Measurements from ENCODE around the gene LHB. TPM values are rescaled to one million over a fixed set of nuclear protein-coding genes. Genes with fewer than 3 reads are reported as not detected.

The LHB gene
- total and polyA plus RNA-seq, 2 of the 4 experiments (the other 2 are of a cell fraction): not detected

GRCh38 chr19:48986211-48986610 is 30.7 kb downstream of the LHB start:
- CTCF ChIA-PET: no interaction called here

More at GRCh38 chr19:48986211-48986610, 30.7 kb downstream of the LHB start:
- H3K4me3 ChIP-seq (ENCODE audit: insufficient read depth, low read depth, low read length): no peak overlapping the region
- H3K56ac ChIP-seq (ENCODE audit: extremely low read depth, insufficient read depth, low read length): no peak overlapping the region
- DNase-seq (no peak), ATAC-seq (ENCODE audit: low read depth) (no peak)
- POLR2A ChIA-PET (ENCODE audit: unreplicated experiment): interaction anchor here (0.6 kb wide), 1 partner anchor 20 kb away, joined by 4 read pairs; no protein-coding TSS in a partner anchor
- H3K27me3 ChIP-seq (ENCODE audit: control insufficient read depth, insufficient read depth, low read length): no peaks in the 10 kb centered on the region
- H3K4me2 ChIP-seq (ENCODE audit: low read depth, low read length): no peak overlapping the region
- no peak overlapping the region for H2BK120ac ChIP-seq (ENCODE audit: low read depth, low read length)
- H3K23ac ChIP-seq (ENCODE audit: low read depth, low read length): no peak overlapping the region
- H2AFZ ChIP-seq (replicated peaks; ENCODE audit: low read length, poor library complexity): no peak overlapping the region
- no peak for TF ChIP-seq NFE2L2 (IDR thresholded peaks at IDR 0.05; ENCODE audit: low read depth, low read length)
- no peak for TF ChIP-seq MAFK (IDR thresholded peaks at IDR 0.05; ENCODE audit: low read depth, low read length)
- no peak for TF ChIP-seq MAZ (IDR thresholded peaks at IDR 0.05; ENCODE audit: borderline replicate concordance, low read depth, low read length)
- no peak for TF ChIP-seq POLR2A (IDR thresholded peaks at IDR 0.05; ENCODE audit: low read depth, low read length)
- no peak for TF ChIP-seq CHD1 (IDR thresholded peaks at IDR 0.05; ENCODE audit: low read depth, low read length)
- no peak for TF ChIP-seq MXI1 (IDR thresholded peaks at IDR 0.05; ENCODE audit: borderline replicate concordance, low read depth, low read length)
- no peak for TF ChIP-seq FOS (IDR thresholded peaks at IDR 0.05; ENCODE audit: low read depth, low read length)
- no peak for TF ChIP-seq RCOR1 (IDR thresholded peaks at IDR 0.05; ENCODE audit: insufficient replicate concordance, low read length)
- no peak for TF ChIP-seq USF2 (IDR thresholded peaks at IDR 0.05; ENCODE audit: low read depth, low read length)
- TF ChIP-seq RFX5 (IDR thresholded peaks at IDR 0.05; ENCODE audit: low read depth, low read length): no peak
- TF ChIP-seq RAD21 (IDR thresholded peaks at IDR 0.05; ENCODE audit: low read length): no peak
- TF ChIP-seq SMC3 (IDR thresholded peaks at IDR 0.05; ENCODE audit: low read depth, low read length): no peak
- no peak for TF ChIP-seq ELK1 (IDR thresholded peaks at IDR 0.05; ENCODE audit: borderline replicate concordance, low read depth, low read length)
- TF ChIP-seq CEBPB (IDR thresholded peaks at IDR 0.05; ENCODE audit: low read depth, low read length): no peak
- TF ChIP-seq CTCF (conservative IDR thresholded peaks at IDR 0.05; ENCODE audit: low read depth, low read length): no peak
- TF ChIP-seq BHLHE40 (IDR thresholded peaks at IDR 0.05; ENCODE audit: low read depth, low read length): no peak
- no peak overlapping the region for H2BK5ac ChIP-seq (ENCODE audit: low read depth, low read length, poor library complexity, severe bottlenecking)
- peaks cover 7% of the 10 kb centered on the region for H3K4me1 ChIP-seq (ENCODE audit: control insufficient read depth, insufficient read depth, low read length)
- H3K36me3 ChIP-seq (ENCODE audit: control insufficient read depth, insufficient read depth, low read length): peaks cover 65% of the 10 kb centered on the region
- H3K9me3 ChIP-seq (ENCODE audit: control insufficient read depth, insufficient read depth, low read length): no peaks in the 10 kb centered on the region
- no peak overlapping the region for H4K8ac ChIP-seq (ENCODE audit: low read depth in 2 of 2, low read length in 2 of 2)
- 83% methylated on average over 1 of the region's 3 CpGs; no CpG with 5 or more reads in 1 of the 2 experiments for WGBS, 2 experiments (ENCODE audit: extremely low coverage in 2 of 2, insufficient read length in 1 of 2)
- peaks cover 22% of the 10 kb centered on the region for H4K20me1 ChIP-seq (ENCODE audit: insufficient read depth, low read length)
- BruUV-seq (replicated peaks): no TSS peak
- H2AK9ac ChIP-seq (replicated peaks; ENCODE audit: low read depth, low read length, poor library complexity): no peak overlapping the region
- no peak overlapping the region for H3K27ac ChIP-seq (ENCODE audit: insufficient read depth, low read length)
- dilution Hi-C loops (cut with HindIII; ENCODE audit: low sequenced_read_pairs, unreplicated experiment): no loop called here
- H4K91ac ChIP-seq (ENCODE audit: insufficient read depth, low read depth, low read length): no peak overlapping the region
- intact Hi-C loops (cut with micrococcal nuclease): no loop called here
- H3K79me1 ChIP-seq (ENCODE audit: low read depth in 1 of 2, low read length in 2 of 2): peaks cover 27 to 62% of the 10 kb centered on the region in 2 experiments
- H4K5ac ChIP-seq (ENCODE audit: low read depth, low read length): no peak overlapping the region
- in situ Hi-C loops (cut with MboI; ENCODE audit: low sequenced_read_pairs): no loop called here
- H3K9ac ChIP-seq (ENCODE audit: low read depth, low read length): no peak overlapping the region
- no peak overlapping the region for H2BK15ac ChIP-seq (ENCODE audit: low read depth, low read length)
- H3K4ac ChIP-seq (ENCODE audit: low read depth, low read length): no peak overlapping the region
- no peak overlapping the region for H3K14ac ChIP-seq (replicated peaks; ENCODE audit: low read depth, low read length)
- peaks cover 13% of the 10 kb centered on the region for H3K9me1 ChIP-seq (ENCODE audit: insufficient read depth, low read length)
- no peak overlapping the region for H2AK5ac ChIP-seq (ENCODE audit: low read depth, low read length)
- no peak overlapping the region for H2BK20ac ChIP-seq (ENCODE audit: low read depth, low read length)
- H3K18ac ChIP-seq (ENCODE audit: low read depth, low read length): no peak overlapping the region

All from IMR-90 (cell line).